Heart left ventricle (tissue), 13 donors: ENCODE measurements around the gene DOCK2.

ENCODE experiments used
- CTCF ChIP-seq, 12 donors: fragments of 200-600 bp; sonication (generic) in 4 of 12; IDR thresholded peaks; one replicate each; pipeline versions ENCODE4 v1.5.0 to v1.8.0; 2018 to 2022; ENCODE audit warnings: antibody characterized with exemption in 12 of 12, mild to moderate bottlenecking in 5 of 12
- POLR2A ChIP-seq, 2 donors: fragments of 450-650 bp; IDR thresholded peaks; one replicate each; pipeline ENCODE4 v1.6.1; 2017; ENCODE audit warnings: antibody characterized with exemption in 2 of 2, mild to moderate bottlenecking in 2 of 2, moderate library complexity in 2 of 2
- donor health status: ischemic (EF 13 %, LVEDD 7.1; RV severe dilation, severe dysfunction).
- donor health status: DM: no; HTN: yes; CAD: no.
- donor health status: DM: no; HTN: no; CAD: no.
- donor health status: ischemic (EF 25% LVEDD 6.9; RV normal size, moderate dysfunction).
- donor health status: ischemic (EF 25% LVEDD 5.7; RV mildly dilated, moderate dysfunction).
- donor health status: ischemic (EF 35%, LVEDD 5.7; RV mildly dilated, moderate dysfunction).
- donor health status: nonischemic (EF 11% LVEDD 7.7; RV severe dilation, severe dysfunction).
- donor health status: DM: yes; HTN: yes; CAD: no.
- donor health status: PGD.
- donor health status: ischemic (EF 29% LVEDD 5.4; RV normal size, mild dysfunction).
- donor health status: nonischemic (EF 23%, LVEDD 6.1; RV moderate dilation, normal function).

DNA sequence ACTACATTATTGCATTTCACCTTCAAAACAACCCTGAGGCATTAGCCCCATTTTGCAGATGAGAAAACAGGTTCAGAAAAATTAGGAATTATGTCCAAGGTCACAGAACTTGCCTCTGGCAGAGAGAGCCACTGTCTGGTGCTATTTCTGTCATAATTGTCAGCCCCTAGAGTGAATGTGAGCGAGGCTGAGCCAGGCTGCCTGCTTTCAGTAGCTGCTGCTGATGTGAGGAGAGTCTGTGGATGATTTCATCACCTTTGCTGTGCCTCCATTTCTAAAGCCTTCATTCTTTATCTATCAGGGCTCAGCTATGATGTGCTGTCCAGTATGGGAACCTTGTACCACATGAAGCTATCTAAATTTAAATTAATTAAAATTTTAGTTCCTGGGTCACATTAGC is 271.8 kb downstream of the DOCK2 start:
- no peak for TF ChIP-seq CTCF (IDR thresholded peaks at IDR 0.05)
- TF ChIP-seq POLR2A (IDR thresholded peaks at IDR 0.05) = no peak
